ENCODE data around the gene SFT2D2.
"Not testable (repeated sequence)": the region's sequence is repeated elsewhere in the genome, so short reads cannot be mapped to it uniquely, and the experiment has no call there.

Gene SFT2D2

GRCh38 chr1:168207673-168208072 lies 18.1 kb upstream of the SFT2D2 start:
- H3K4me1 Mint-ChIP-seq; H3K27me3 Mint-ChIP-seq; H3K27ac Mint-ChIP-seq; H3K9me3 Mint-ChIP-seq; ATAC-seq (ENCODE audit: low read depth); H3K4me3 Mint-ChIP-seq; DNase-seq (ENCODE audit: low spot score in 2 of 2): not testable (repeated sequence)
- H3K36me3 Mint-ChIP-seq, result peaks cover 17% of the 10 kb centered on the region

GRCh38 chr1:168210312-168210711 lies 15.5 kb upstream of the SFT2D2 start:
- DNase-seq (ENCODE audit: low spot score in 2 of 2), result no peak

GRCh38 chr1:168213349-168213748 lies 12.5 kb upstream of the SFT2D2 start:
- H3K27me3 Mint-ChIP-seq, result no peaks in the 10 kb centered on the region
- peaks cover 8% of the 10 kb centered on the region for H3K36me3 Mint-ChIP-seq
- no peak overlapping the region for H3K27ac Mint-ChIP-seq
- H3K9me3 Mint-ChIP-seq, result peaks cover 15% of the 10 kb centered on the region
- DNase-seq (ENCODE audit: low spot score in 2 of 2) (no peak), ATAC-seq (ENCODE audit: low read depth) (no peak)
- H3K4me3 Mint-ChIP-seq, result no peak overlapping the region
- H3K4me1 Mint-ChIP-seq, result no peaks in the 10 kb centered on the region

More at GRCh38 chr1:168210312-168210711, 15.5 kb upstream of the SFT2D2 start:
- Mint-ChIP-seq H3K4me1 (no peaks in the 10 kb centered on the region), H3K36me3 (peaks cover 12% of the 10 kb centered on the region), H3K27me3 (no peaks in the 10 kb centered on the region), H3K27ac (no peak overlapping the region), H3K9me3 (peaks cover 15% of the 10 kb centered on the region), H3K4me3 (no peak overlapping the region)
- no peak for ATAC-seq (ENCODE audit: low read depth)

GRCh38 chr1:168216171-168216570 lies 9.6 kb upstream of the SFT2D2 start:
- Mint-ChIP-seq H3K27me3 (no peaks in the 10 kb centered on the region), H3K36me3 (peaks cover 8% of the 10 kb centered on the region), H3K4me1 (no peaks in the 10 kb centered on the region), H3K9me3 (peaks cover 15% of the 10 kb centered on the region), H3K27ac (no peak overlapping the region), H3K4me3 (no peak overlapping the region)
- DNase-seq (ENCODE audit: low spot score in 2 of 2), result no peak
- no peak for ATAC-seq (ENCODE audit: low read depth)

- peaks cover 4% of the 10 kb centered on the region for H3K36me3 Mint-ChIP-seq
- H3K4me1 Mint-ChIP-seq, result no peaks in the 10 kb centered on the region
- peaks cover 11% of the 10 kb centered on the region for H3K9me3 Mint-ChIP-seq
- H3K27me3 Mint-ChIP-seq, result no peaks in the 10 kb centered on the region
- DNase-seq (ENCODE audit: low spot score in 2 of 2) (no peak), ATAC-seq (ENCODE audit: low read depth) (no peak)
- H3K4me3 Mint-ChIP-seq, result no peak overlapping the region
- H3K27ac Mint-ChIP-seq, result no peak overlapping the region
These were observed 8.1 kb upstream of the SFT2D2 start for GRCh38 chr1:168217664-168218063.

GRCh38 chr1:168218658-168219057 lies 7.1 kb upstream of the SFT2D2 start:
- ATAC-seq (ENCODE audit: low read depth) (no peak), DNase-seq (ENCODE audit: low spot score in 2 of 2) (no peak)
- Mint-ChIP-seq H3K4me1 (no peaks in the 10 kb centered on the region), H3K9me3 (peaks cover 7% of the 10 kb centered on the region), H3K27ac (no peak overlapping the region), H3K4me3 (no peak overlapping the region), H3K36me3 (no peaks in the 10 kb centered on the region), H3K27me3 (peaks cover 2% of the 10 kb centered on the region)

GRCh38 chr1:168220470-168220871 lies 5.3 kb upstream of the SFT2D2 start:
- no peak for DNase-seq (ENCODE audit: low spot score in 2 of 2)

GRCh38 chr1:168221275-168221674 lies 4.5 kb upstream of the SFT2D2 start:
- peaks cover 2% of the 10 kb centered on the region for H3K27me3 Mint-ChIP-seq
- H3K4me1 Mint-ChIP-seq, result peaks cover 9% of the 10 kb centered on the region
- ATAC-seq (ENCODE audit: low read depth) (no peak), DNase-seq (ENCODE audit: low spot score in 2 of 2) (no peak)
- H3K27ac Mint-ChIP-seq, result no peak overlapping the region
- H3K9me3 Mint-ChIP-seq, result peaks cover 1% of the 10 kb centered on the region
- no peak overlapping the region for H3K4me3 Mint-ChIP-seq
- H3K36me3 Mint-ChIP-seq, result no peaks in the 10 kb centered on the region

More at GRCh38 chr1:168220470-168220871, 5.3 kb upstream of the SFT2D2 start:
- Mint-ChIP-seq H3K27me3 (peaks cover 2% of the 10 kb centered on the region), H3K27ac (no peak overlapping the region), H3K9me3 (peaks cover 1% of the 10 kb centered on the region), H3K36me3 (no peaks in the 10 kb centered on the region), H3K4me3 (no peak overlapping the region), H3K4me1 (peaks cover 9% of the 10 kb centered on the region)
- no peak for ATAC-seq (ENCODE audit: low read depth)

- Mint-ChIP-seq H3K4me1 (peaks cover 22% of the 10 kb centered on the region), H3K9me3 (peaks cover 1% of the 10 kb centered on the region), H3K27me3 (peaks cover 2% of the 10 kb centered on the region), H3K27ac (no peak overlapping the region), H3K4me3 (no peak overlapping the region), H3K36me3 (no peaks in the 10 kb centered on the region)
- DNase-seq (ENCODE audit: low spot score in 2 of 2), result no peak
- ATAC-seq (ENCODE audit: low read depth), result no peak
These were observed 2.5 kb upstream of the SFT2D2 start for GRCh38 chr1:168223261-168223660.

GRCh38 chr1:168223681-168224540 lies 1.9 kb upstream of the SFT2D2 start:
- Mint-ChIP-seq H3K27me3 (peaks cover 2% of the 10 kb centered on the region), H3K9me3 (peaks cover 1% of the 10 kb centered on the region), H3K4me1 (peaks cover 29% of the 10 kb centered on the region), H3K36me3 (no peaks in the 10 kb centered on the region), H3K27ac (no peak overlapping the region), H3K4me3 (no peak overlapping the region)
- DNase-seq (ENCODE audit: low spot score in 2 of 2) (no peak), ATAC-seq (ENCODE audit: low read depth) (no peak)

- Mint-ChIP-seq H3K4me1 (peaks cover 36% of the 10 kb centered on the region), H3K27ac (no peak overlapping the region), H3K4me3 (peak overlapping the region; percentile 90), H3K27me3 (peaks cover 2% of the 10 kb centered on the region), H3K9me3 (peaks cover 1% of the 10 kb centered on the region), H3K36me3 (peaks cover 6% of the 10 kb centered on the region)
- DNase-seq (ENCODE audit: low spot score in 2 of 2), result no peak
- no peak for ATAC-seq (ENCODE audit: low read depth)
These were observed 813 bp upstream of the SFT2D2 start for GRCh38 chr1:168224991-168225390.

GRCh38 chr1:168227620-168228019 lies 1.8 kb downstream of the SFT2D2 start:
- Mint-ChIP-seq H3K4me1 (peaks cover 48% of the 10 kb centered on the region), H3K4me3 (peak overlapping the region; percentile 90), H3K9me3 (peaks cover 1% of the 10 kb centered on the region), H3K27me3 (peaks cover 2% of the 10 kb centered on the region), H3K36me3 (peaks cover 13% of the 10 kb centered on the region), H3K27ac (peak overlapping the region; percentile 96)
- ATAC-seq (ENCODE audit: low read depth) (no peak), DNase-seq (ENCODE audit: low spot score in 2 of 2) (no peak)

GRCh38 chr1:168229893-168230292 lies 4.1 kb downstream of the SFT2D2 start:
- H3K36me3 Mint-ChIP-seq, result peaks cover 26% of the 10 kb centered on the region
- H3K27ac Mint-ChIP-seq, result peak overlapping the region; percentile 36
- no peak for DNase-seq (ENCODE audit: low spot score in 2 of 2)
- H3K27me3 Mint-ChIP-seq, result no peaks in the 10 kb centered on the region
- peaks cover 56% of the 10 kb centered on the region for H3K4me1 Mint-ChIP-seq
- peak overlapping the region; percentile 90 for H3K4me3 Mint-ChIP-seq
- ATAC-seq (ENCODE audit: low read depth), result no peak
- no peaks in the 10 kb centered on the region for H3K9me3 Mint-ChIP-seq

GRCh38 chr1:168230709-168231108 lies 4.9 kb downstream of the SFT2D2 start:
- DNase-seq (ENCODE audit: low spot score in 2 of 2) (no peak), ATAC-seq (ENCODE audit: low read depth) (no peak)
- H3K36me3 Mint-ChIP-seq, result peaks cover 31% of the 10 kb centered on the region
- peaks cover 59% of the 10 kb centered on the region for H3K4me1 Mint-ChIP-seq
- no peaks in the 10 kb centered on the region for H3K27me3 Mint-ChIP-seq
- no peak overlapping the region for H3K4me3 Mint-ChIP-seq
- H3K9me3 Mint-ChIP-seq, result no peaks in the 10 kb centered on the region
- H3K27ac Mint-ChIP-seq, result no peak overlapping the region

All from memory B cell (primary cell).